Pulmonary artery endothelial cell (primary cell): ENCODE results near the gene OR52B2. TPM values are rescaled to one million over a fixed set of nuclear protein-coding genes. Genes with fewer than 3 reads are reported as not detected.

ENCODE experiments used
- DNase-seq: peaks from one replicate; pipeline ENCODE4 v3.0.0-alpha.2; 2011; ENCODE audit warnings: low read depth, low spot score
- total RNA-seq: library from RNA; depleted of rRNA; stranded (reverse); fragments of >200 nt; gene quantifications from 2 replicates; pipeline ENCODE4 v1.2.3, GENCODE V29; 2014

Gene OR52B2
- total RNA-seq = not detected in 2 replicates

DNA sequence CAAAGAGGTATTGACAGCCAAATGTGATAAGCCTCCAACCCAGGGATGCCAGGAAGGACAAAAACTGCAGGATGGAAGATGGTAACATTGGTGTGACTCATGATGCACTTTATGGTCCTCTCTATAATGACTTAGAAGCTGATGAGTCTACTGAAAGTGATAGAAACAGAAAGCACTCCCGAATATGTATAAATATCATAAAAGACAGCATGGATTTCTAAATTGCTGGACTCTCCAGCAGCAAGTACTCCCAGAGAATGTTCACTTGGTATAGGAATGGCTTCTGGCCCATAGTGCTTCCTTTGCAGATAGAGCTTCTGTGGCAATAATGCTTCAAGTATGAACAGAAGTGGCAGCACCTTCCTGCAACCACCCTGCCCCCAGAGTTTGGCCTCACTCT lies at the start of gene OR52B2:
TSS of gene OR52B2 (minus strand) at position 101 of the 400 bp plus-strand sequence. CDS start at position 101, 0 bp downstream.
- no peak for DNase-seq

DNA sequence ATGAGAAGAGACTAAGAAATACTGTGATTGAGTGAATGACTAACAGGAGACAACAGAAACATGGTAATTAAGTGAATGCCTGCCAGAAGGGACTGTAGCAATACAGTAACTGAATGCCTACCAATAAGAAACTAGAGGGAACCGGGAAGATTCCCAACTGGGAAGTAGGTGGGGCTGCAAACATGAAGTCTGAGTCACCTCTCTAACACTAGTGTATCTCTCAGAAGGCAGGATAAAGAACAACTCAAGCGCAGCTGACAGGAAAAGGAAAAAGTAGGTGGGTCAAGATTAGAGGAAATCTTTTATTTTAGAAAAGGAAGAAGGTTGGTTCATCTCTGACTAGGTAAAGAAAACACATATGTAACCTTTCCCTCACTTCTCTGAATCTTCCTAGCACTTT lies 49.2 kb upstream of the OR52B2 start:
- peak; percentile 45 for DNase-seq

DNA sequence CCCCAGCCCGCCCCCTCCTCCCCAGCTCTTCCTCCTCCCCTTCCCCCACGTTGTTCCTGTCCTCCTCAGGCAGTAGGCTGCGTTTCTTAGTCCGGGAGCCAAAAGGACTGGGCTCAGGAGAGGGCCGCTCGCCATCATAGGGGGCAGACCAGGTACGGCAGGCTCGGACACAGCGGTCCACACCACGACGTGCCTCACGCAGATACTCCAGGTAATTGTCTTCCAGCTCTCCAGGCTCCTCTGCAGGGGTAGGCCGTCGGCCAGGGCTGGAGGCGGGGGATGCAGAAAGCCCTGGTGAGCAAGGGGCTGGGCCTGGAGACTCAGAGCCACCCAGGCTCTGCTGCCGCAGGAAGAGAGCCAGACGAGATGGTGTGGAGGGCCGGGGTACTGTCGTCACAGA lies 47.6 kb upstream of the OR52B2 start:
- DNase-seq = no peak

DNA sequence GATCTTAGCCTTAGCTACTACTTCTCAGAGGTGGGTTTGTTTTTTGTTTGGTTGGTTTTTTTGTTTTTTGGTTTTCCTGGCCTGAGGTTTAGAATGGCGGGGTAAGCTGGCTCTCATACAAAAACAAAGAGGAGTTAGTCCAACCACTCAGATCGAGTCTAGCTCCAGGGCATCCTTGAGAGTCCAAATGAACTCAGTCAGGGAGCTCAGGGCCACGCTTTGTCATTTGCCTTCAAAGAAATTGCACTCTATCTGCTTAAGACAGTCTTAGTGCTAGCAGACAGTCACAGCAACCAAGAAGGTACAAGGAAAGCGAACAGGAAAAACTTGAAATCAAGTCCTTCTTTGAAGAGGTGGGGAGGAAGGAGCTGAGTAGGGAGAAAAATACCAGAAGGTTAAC lies 46.4 kb upstream of the OR52B2 start:
- DNase-seq = no peak

DNA sequence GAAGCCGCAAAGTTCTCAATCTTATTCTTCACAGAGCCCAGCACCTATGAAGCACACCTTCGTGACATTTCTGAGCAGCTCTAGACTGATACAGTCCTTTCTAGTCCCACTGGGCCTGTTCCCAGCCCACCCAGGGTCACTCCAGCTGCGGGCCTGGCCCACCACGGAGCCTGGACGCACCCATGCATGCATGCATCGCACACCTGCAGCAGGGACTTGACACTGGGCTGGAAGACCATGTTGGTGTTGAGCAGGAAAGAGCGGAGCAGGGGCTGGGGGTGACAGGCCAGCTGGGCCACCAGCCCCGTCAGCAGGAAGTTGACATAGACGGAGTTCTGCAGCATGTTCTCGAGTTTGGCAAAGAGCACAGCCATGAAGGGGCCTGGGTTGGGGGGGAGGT lies 44.4 kb upstream of the OR52B2 start:
- no peak for DNase-seq

DNA sequence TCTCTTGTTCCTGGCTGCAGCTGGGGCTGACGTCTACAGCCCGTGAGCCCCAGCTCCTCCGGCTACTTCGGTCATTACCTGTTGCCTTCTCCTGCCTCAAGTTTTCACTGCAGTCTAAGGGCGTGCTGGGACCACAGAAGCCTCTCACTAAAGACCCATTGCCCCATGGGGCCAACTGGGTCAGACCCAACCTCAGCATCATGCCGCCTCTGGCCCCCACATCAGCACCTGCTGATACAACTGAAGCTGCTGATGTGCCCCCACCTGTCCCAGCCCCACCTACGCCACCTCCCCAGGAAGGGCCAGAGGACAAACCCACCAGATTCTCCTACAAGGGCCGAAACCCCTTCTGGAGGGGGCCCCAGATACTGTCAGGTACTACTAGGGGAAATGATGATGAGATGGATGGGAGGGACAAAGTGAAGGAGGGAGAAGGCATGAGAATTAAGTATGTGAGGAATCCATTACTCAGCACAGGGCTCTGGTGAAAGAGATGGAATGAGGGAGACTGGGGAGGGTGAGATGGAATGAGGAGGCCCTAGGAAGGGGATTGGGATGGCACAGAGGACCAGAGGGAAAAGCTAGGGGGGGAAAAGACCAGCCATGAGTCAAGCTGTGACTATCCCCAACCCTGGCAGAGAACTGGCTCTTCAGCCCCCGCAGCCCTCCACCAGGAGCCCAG lies 40.3 kb upstream of the OR52B2 start:
- DNase-seq = no peak

DNA sequence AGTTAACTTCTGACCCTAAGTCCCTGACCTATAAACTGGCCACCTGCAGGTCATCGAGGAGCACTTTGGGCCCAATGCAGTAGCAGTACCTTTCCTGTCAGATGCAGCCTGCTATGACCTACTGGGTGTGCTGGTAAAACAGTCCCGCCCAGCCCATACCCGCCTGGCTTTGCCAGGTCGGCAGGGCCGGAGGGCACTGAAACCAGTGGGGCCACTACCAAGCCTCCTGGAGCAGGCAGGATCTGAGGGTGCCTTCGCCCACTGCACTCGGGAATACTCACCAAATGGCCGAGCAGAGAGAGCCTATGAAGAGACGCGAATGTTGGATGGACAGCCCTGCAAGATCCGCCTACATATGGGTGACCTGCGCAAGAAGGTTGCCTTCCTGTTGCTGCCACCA lies 39.7 kb upstream of the OR52B2 start:
- DNase-seq = no peak

DNA sequence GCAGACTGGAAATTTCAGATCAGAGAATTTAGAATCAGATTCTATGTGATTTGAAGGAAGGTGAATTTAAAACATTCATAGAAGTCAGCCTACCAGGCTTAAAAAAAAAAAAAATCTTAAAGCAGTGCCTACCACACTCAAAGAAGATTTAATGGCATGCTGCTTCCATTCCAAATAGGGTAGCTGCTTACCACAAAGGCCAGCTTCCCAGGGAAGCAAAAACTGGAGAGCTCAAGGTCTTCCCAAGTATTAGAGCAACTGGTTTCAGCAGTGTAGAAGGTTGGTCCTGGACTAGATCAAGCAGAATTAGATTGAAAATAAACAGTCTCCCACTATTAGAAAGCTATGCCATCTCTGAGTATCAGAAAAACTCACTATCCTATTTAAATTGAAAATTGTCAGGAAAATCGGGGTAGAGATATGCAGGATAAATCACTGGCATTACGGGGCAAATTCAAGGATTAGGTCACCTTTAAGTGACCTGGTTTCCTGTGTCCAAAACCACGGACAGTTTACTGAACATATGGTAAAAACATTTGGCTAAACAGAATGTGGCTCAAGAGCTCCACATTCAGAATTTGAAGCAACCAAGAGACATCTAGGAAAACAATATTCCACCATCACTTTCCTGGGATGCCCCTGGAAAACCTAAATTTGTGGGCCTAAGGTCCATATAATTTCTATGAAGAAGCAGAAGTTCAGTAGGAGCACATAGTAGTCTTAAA lies 36.5 kb upstream of the OR52B2 start:
- DNase-seq = no peak

DNA sequence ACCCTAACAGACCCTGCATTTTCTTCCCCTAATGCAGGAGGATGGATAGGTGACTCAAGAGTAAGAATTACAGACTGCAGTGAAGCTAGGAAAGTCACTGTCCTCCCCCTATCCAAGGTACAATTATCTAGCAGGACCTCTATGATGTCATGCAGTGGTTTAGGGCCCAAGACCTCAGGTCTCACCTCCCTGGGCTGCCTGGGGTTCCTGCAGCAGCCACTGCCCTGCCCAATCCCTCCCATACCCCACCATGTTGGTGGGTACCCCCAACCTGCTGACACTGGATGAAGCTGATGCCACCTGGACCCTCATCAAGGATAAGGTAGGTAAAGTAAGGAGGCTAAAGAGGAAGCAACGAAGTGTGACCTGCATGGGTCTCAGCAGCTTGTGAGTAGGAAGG lies 35.2 kb upstream of the OR52B2 start, which contains the start of gene C11orf42:
TSS of gene C11orf42 (plus strand) at position 192 of the 400 bp plus-strand sequence. CDS start at position 251, 59 bp downstream.
- no peak for DNase-seq

DNA sequence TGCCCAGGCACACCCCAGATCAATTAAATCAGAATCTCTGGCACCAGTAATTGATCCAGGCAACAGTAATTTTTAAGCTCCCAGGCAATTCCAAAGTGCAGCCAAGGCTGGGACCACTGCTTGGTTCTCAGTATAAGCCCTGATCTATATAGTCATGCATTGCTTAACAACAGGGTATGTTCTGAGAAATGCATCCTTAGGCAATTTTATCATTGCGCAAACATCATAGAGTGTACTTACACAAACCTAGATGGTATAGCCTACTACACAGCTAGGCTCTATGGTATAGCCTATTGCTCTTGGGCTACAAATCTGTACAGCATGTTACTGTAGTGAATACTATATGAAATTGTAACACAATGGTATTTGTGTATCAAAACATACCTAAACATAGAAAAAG lies 34.6 kb upstream of the OR52B2 start:
- no peak for DNase-seq

DNA sequence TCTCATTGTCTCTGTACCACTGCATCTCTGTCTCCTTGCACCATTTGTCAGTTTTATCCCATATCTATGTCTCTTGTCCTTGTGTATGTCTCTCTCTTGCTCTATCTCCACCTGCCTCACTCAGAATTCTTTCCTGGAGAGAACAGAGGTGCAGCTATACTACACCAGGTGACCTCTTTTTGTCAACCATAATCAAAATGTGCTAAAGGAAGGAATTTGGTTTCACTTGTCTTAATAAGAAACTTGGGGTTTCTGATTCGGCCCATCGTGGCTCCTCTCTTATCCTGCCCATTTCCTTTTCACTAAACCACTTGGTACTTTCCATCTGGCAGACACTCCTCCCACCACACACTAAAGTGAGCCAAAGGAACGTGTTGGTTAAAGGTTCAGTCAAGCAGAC lies 33.2 kb upstream of the OR52B2 start:
- no peak for DNase-seq

DNA sequence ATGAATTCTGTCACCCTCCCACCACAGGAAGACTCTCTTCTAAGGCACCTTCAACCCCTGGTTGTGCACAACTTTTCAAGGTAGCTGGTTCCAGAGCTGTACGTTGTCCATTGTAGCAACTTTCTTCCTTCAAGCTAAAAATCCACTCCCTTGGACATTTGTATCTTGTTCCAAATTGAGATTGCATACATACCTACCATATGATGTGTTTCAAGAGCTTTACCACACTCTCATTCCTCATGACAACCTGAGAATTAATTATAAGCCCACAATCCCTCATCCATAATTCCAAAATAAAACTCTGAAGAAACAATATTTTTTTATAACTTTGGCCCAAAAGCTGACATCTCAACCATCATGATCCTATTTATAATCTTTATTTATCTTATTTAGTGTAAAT lies 31.9 kb upstream of the OR52B2 start:
- no peak for DNase-seq

DNA sequence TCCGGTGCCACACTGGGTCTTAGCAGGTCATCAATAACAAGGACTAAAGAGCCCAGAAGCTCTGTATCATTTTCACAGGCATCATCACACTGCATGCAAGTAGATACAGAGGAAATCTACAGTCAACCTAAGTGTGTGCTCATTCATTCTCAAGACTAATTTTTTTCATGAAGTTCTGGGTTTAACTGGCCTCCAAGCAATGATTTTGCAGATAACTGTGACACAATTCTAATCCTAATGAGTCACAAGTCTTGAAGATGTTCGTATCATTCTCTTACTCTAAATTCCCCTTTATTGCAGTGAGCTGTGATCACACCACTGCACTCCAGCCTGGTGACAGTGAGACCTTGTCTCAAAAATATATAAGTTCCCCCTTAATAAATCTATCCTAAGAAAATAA lies 31.4 kb upstream of the OR52B2 start:
- no peak for DNase-seq

DNA sequence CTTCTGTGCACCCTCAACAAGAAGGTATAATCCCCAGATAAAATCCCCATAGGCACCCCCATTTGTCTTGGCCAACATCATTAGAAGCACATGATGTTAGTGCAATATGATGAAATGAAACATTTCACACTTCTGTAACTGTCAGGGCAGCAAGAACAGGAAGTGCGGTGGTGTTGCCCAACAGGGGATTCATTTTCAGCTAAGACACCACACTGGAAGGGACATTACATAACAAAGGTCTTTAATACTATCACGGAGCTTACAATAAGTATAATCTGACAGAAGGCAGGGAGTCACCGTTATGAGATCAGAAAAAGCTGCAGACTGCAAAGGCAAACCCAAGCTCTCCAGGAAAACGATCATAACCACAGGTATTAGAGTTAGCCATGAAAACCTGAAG lies 30.8 kb upstream of the OR52B2 start:
- DNase-seq = no peak

DNA sequence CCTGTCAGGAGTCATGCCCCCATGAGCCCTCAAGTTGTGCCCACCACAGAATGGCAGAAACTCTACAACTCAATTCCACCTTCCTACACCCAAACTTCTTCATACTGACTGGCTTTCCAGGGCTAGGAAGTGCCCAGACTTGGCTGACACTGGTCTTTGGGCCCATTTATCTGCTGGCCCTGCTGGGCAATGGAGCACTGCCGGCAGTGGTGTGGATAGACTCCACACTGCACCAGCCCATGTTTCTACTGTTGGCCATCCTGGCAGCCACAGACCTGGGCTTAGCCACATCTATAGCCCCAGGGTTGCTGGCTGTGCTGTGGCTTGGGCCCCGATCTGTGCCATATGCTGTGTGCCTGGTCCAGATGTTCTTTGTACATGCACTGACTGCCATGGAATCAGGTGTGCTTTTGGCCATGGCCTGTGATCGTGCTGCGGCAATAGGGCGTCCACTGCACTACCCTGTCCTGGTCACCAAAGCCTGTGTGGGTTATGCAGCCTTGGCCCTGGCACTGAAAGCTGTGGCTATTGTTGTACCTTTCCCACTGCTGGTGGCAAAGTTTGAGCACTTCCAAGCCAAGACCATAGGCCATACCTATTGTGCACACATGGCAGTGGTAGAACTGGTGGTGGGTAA lies 29.2 kb upstream of the OR52B2 start, which contains the start of gene OR52W1:
TSS of gene OR52W1 (plus strand) at position 51 of the 637 bp plus-strand sequence. CDS start at position 51, 0 bp downstream.
- DNase-seq = no peak

DNA sequence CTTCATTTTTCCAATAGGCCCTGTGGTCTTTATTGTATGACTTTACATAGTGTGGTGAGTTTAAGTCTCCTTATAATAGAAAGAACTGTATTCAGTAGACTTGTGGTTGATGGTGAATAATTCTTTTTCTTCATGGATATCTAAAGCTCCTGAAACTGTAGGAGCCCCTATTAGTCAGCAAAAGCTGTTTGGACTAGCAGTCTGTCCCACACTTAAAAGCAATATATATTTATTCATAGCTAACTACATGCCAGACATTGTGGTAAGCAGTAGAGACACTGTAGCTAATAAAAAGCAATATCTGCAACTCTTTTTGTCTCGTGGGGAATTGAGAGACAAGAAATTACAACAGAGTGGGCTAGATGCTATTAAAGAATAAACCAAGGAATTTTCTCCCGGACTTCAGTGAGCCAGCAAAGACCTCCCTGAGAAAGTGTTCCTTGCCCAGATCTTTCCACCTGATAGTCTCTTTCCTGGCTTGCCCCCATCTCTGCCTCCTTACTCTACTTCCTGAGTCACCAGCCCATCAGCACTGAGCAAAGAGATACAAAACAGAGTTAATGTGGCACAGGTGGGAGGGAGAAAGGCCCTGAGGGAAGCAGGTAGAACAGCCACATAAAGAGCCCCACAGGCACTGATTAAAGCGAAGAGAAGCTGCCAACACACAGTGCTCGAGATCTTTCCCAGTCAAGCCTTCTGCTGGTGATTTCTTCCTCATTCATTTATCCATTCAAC lies 27.5 kb upstream of the OR52B2 start:
- no peak for DNase-seq

DNA sequence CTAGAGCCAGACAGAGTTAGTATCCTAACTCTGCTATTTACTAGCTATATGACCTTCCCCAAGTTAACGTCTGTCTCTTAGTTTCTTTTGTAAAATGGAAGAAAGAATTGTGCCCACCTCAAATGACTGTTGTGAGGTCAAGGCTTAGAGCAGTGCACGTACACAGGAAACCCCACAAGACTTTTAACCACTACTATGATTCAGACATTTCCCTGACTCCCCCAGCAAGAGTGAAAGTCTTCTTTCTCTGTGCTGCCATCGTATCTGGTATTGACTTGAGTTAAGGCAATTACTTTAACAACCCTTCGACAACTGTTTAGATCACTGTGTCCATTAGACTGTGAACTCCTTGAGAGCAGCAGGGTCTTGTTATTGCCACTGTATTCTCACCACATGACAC lies 26.3 kb upstream of the OR52B2 start:
- DNase-seq = no peak

DNA sequence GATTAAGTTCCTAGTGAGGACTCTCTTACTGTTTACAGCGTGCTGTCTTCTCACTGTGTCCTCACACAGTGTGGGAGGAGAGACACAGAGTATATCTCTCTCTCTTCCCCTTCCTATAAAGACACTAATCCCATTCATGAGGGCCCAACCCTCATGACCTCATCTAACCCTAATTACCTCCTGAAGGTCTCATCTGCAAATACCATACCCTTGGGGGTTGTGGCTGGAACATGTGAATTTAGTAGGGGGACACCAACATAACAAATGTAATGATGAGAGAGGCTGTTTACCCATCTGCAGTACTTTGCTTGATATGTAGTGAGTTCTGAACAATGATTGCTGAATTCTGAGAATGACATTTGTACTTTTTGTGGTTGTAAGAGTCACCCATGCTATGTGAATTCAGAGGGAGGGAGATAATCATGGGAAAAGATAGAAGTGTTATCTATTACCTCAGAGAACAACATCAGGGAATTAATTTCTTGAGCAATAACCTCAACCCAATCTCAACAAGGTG lies 24.0 kb upstream of the OR52B2 start:
- no peak for DNase-seq

DNA sequence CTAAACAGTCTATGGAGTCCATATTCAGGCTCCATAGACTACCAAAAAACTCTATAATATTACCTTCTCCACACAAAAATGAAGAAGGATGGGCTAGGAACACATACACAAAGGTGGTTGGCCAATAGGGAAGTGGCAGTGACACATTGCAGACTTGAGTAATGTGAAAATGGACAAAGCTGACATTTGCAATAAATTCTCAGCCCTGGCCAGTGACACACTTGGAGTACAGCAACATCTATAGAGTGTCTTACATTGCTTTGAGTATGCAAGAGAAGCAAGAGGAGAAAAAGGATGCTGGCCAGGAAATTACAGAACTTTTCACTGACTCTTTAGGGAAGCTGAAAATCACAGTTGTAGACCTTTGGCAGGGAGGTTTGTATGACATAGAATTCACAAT lies 21.6 kb upstream of the OR52B2 start:
- DNase-seq = no peak

DNA sequence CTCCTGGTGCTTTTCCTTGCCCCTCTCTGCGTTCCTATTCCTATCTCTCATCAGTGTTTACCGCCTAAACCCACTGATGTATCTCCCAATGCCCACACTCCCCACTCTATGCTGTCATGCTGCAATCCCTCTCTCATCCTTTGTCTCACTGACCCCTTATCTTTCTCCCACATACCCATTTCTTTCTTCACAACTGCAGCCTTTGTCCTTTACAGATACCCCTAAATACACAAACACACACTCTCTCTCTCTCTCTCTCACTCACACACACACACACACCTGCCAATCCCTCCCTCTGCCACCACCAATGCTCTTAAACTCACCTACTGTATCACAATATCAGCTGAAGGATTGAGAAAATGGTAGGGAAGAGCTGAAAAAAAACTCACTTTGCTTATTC lies 5.3 kb upstream of the OR52B2 start:
- no peak for DNase-seq

DNA sequence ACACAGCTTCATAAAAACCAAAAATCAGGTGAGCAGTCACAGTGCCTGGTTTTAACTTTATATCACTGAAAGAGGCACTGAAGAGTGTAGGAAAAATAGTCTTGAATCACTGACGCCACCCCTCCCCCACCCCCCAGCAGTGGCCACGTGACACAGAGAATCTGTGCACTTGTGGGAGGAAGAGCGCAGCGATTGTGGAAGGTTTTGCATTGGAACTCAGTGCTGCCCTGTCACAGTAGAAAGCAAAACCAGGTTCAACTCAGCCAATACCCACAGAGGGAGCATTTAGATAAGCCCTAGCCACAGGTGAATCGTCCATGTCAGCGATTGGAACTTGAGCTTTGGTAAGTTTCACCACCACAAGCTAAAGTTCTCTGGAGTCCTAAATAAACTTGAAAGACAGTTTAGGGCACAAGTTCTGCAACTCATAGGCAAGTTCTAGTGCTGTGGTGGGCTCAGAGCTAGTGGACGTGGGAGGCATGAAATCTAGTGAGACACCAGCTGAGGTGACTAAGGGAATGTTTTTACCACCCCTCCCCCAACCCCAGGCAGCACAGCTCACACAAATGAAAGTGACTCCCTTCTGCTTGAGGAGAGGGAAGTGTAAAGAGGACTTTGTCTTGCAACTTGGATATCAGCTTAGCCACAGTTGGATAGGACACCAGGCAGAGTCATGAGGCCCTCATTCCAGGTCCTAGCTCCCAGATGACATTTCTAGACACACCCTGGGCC lies 13.3 kb downstream of the OR52B2 start:
- no peak for DNase-seq
